Frontal cortex (tissue), 4 donors: ENCODE data around the gene KAT8. TPM values are rescaled to one million over a fixed set of nuclear protein-coding genes. Genes with fewer than 3 reads are reported as not detected.
A peak's percentile ranks its signal among the peaks of the same experiment; 100 is the strongest.

ENCODE experiments used
- DNase-seq, 2 donors: peaks; one replicate each; pipeline ENCODE4 v3.0.0; 2012; ENCODE audit warnings: low spot score in 2 of 2
- FAIRE-seq: peaks from 2 replicates; lab custom pipeline; 2012; peaks lifted over from hg19 to GRCh38; lab: Jason Lieb, UNC
- total RNA-seq: library from RNA; depleted of rRNA; stranded (reverse); fragments of >200 nt; gene quantifications from one replicate; pipeline ENCODE4 v1.2.3, GENCODE V29; 2014
- donor health status: control.
- donor health status: control.
- donor health status: control.

KAT8 gene
- total RNA-seq, 1 donor from 2014 or later: 47.7 TPM

DNA sequence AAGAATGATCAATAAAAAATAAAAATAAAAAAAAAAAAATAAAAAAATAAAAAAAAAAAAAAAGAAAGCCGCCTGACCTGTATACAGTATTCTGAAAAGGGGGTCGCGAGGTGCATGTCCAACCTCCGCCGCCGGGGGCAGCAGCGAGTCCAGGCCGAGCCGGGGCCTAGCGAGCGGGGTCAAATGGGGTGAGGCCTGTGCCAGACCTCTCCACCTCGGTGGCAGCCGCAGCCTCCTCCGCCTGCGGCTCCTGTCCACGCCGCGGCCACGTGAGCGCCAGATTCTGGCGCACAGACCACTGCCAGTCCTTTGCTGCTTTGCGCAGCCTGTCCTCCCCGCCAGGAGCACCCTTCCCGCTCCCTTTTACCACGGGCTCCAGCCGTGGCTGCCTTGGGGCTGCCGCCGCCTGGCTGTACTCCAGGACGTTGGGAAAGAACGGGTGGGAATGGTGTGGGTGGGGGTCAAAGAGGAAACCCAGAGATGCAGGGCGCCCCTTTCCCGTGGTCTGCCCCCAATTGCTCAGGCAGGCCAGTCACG, 11.7 kb upstream of the KAT8 start:
- FAIRE-seq (no peak), DNase-seq (peak; percentile 84 to 92)

DNA sequence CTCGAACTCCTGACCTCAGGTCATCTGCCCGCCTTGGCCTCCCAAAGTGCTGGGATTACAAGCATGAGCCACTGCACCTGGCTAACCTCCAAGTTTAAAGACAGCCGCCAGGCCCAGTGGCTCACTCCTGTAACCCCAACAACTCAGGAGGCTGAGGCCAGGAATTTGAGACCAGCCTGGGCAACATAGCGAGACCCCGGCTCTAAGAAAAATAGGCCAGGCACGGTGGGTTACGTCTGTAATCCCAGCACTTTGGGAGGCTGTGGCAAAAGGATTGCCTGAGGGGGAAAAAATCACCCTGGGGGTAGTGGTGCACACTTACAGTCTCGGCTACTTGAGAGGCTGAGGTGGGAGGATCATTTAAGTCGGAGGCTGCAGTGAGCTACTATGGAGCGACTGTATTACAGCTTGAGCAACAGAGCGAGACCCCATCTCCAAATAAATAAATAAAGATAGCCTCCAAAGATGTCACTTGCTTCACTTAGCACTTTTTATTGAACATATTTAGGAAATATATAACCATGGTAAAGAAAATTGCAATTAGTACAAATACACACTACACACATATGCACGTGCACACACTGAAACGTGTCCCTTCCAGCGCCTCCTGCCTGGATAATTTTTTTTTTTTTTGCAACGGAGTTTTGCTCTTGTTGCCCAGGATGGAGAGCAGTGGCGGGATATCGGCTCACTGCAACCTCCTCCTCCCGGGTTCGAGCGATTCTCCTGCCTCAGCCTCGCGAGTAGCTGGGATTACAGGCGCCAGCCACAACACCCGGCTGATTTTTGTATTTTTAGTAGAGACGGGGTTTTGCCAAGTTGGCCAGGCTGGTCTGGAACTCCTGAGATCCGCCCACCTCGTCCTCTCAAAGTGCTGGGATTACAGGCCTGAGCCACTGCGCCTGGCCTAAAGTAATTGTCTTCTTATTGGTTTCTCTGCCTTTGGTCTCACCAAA, 10.7 kb upstream of the KAT8 start:
- DNase-seq: no peak
- no peak for FAIRE-seq

- FAIRE-seq: no peak
- DNase-seq: no peak
Observed at GRCh38 chr16:31107465-31107867, 10.0 kb upstream of the KAT8 start.

DNA sequence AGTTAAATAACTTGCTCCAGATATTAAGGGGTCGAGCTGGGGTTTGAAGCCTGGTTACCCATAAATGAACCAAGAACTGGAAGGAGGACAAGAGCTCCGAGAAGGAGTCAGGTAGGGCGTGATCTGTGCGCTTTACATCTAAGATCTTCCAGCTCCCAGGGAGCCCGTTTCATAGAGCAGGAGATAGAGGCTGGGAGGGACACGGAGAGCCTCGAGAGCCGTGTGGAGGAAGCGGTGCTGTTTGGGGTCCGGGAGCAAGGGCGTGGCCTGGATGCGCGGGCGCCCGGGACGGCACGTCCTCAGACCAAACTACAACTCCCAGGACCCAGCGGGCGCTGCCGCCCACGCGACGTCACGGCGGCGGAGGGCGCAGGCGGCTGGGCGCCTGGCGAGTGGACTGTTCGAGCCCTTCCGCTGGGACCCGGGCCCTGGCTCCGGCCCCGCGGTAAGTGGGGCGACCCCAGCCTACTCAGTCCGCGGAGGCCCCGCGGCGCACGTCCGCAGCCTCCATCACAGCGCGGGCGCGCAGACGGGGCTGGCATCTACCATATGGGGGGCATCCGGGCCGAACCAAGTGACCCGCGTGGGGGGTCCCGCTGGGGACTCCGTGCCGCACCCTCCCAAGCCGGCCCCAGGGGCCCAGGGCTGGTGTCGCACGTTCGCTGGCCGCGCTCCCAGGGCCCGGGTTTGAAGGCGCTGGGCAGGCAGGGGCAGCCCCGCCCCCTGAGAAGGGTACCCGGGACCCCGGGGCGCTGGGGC, 9.2 kb upstream of the KAT8 start, which contains the start of gene BCKDK:
TSS of gene BCKDK (plus strand) at position 352 of the 759 bp plus-strand sequence. CDS start 838 bp downstream, outside the sequence.
- DNase-seq: peak; percentile 90
- no peak for FAIRE-seq

- no peak for DNase-seq
- no peak for FAIRE-seq
Observed at GRCh38 chr16:31108794-31109558, 8.5 kb upstream of the KAT8 start.

- DNase-seq (no peak), FAIRE-seq (no peak)
Observed at GRCh38 chr16:31109622-31110021, 7.8 kb upstream of the KAT8 start.

DNA sequence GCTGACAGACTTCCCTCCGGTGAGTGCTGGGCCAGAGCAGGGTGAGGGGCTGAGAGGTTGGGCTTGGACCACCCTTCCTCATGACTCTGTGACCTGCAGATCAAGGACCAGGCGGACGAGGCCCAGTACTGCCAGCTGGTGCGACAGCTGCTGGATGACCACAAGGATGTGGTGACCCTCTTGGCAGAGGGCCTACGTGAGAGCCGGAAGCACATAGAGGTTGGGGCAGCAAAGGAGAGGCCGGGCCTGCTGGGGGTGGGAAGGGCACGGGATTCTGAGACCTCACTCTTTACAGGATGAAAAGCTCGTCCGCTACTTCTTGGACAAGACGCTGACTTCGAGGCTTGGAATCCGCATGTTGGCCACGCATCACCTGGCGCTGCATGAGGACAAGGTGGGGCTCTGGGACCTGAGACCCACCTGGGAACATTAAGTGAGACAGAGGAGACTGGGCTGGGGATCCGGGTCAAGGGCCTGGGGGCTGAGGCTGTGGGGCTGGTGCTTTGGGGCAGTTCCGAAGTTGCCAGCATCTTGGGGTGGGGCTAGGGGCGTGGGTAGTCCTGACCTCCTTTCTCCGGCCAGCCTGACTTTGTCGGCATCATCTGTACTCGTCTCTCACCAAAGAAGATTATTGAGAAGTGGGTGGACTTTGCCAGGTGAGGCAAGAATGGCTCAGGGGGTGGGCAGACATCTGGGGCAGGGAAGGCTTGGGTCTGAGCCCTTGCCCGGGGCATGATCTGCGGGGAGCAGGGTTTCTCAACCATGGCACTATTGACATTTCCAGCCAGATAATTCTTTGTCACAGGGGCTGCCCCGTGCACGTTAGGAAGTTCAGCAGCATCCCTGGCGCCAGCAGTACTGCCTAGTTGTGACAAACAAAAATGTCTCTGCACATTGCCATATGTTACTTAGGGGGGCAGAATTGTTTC, 7.1 kb upstream of the KAT8 start:
- FAIRE-seq: no peak
- DNase-seq: no peak

- no peak for FAIRE-seq
- no peak for DNase-seq
Observed at GRCh38 chr16:31111881-31112466, 5.5 kb upstream of the KAT8 start.

GRCh38 chr16:31112711-31113110, 4.8 kb upstream of the KAT8 start:
- FAIRE-seq (no peak), DNase-seq (no peak)

GRCh38 chr16:31113121-31114120, 4.0 kb upstream of the KAT8 start:
- DNase-seq (no peak), FAIRE-seq (no peak)

DNA sequence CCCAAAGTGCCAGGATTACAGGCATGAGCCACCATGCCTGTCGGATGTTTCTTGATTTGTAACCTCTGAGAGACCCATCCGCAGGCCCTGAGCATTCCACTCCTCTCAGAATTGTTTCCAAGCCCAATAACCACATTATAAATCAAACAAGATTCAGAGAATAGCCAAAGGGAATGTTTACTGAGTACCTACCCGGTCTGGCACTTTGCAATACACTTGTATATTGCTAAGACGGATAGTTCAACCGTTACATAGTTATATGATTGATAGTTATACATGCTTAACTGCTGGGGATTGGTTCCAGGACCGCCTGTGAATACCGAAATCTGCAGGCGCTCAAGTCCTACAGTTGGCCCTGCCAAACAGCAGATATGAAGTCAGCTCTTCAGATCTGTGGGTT, 3.0 kb upstream of the KAT8 start:
- FAIRE-seq (no peak), DNase-seq (no peak)

GRCh38 chr16:31118223-31119155, 1.0 kb downstream of the KAT8 start:
- FAIRE-seq (no peak), DNase-seq (no peak)

DNA sequence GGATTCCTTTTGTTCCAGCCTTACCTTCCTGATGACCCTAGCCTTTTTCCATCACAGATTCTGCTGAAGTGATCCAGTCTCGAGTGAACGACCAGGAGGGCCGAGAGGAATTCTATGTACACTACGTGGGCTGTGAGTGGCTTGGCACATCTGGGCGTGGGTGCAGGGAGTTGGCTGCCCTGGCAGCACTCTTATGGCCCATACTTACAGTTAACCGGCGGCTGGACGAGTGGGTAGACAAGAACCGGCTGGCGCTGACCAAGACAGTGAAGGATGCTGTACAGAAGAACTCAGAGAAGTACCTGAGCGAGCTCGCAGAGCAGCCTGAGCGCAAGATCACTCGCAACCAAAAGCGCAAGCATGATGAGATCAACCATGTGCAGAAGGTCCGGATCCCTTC, 2.7 kb downstream of the KAT8 start:
- FAIRE-seq: no peak
- DNase-seq: no peak

GRCh38 chr16:31125844-31126243, 8.4 kb downstream of the KAT8 start:
- no peak for DNase-seq
- FAIRE-seq: no peak

- no peak for FAIRE-seq
Observed at GRCh38 chr16:31127182-31127581, 9.7 kb downstream of the KAT8 start.

More at GRCh38 chr16:31127182-31127581, 9.7 kb downstream of the KAT8 start:
- DNase-seq: no peak
